Caki2 (cell line): ENCODE measurements around the gene EHD2. TPM values are rescaled to one million over a fixed set of nuclear protein-coding genes. Genes with fewer than 3 reads are reported as not detected.
"Not testable (repeated sequence)": the region's sequence is repeated elsewhere in the genome, so short reads cannot be mapped to it uniquely, and the experiment has no call there.

Experiments used
- DNase-seq: peaks from one replicate; pipeline ENCODE4 v3.0.0-alpha.2; 2015; ENCODE audit warnings: low read depth
- in situ Hi-C: cut with HindIII; loops from 2 replicates; pipeline ENCODE4 v1.10.0; 2016; ENCODE audit warnings: low sequenced_read_pairs, low pct_unique_long_range_greater_than_20kb, mixed read lengths
- total RNA-seq: library from RNA; depleted of rRNA; stranded (reverse); fragments of >200 nt; shearing (Covaris generic); gene quantifications from 2 replicates; pipeline ENCODE4 v1.2.3, GENCODE V29; 2014; ENCODE audit warnings: low replicate concordance; rRNA removed

Gene EHD2
- total RNA-seq, 1 experiment from 2014 or later: 12.4 TPM

GRCh38 chr19:47778954-47779351, 65.7 kb downstream of the EHD2 start:
- DNase-seq: no peak
- in situ Hi-C loops: no loop called here

- no peak for DNase-seq
- in situ Hi-C loops: no loop called here
Observed at GRCh38 chr19:47779524-47780214, 66.4 kb downstream of the EHD2 start.

GRCh38 chr19:47780215-47780551, 67.0 kb downstream of the EHD2 start:
- DNase-seq: no peak
- in situ Hi-C loops: no loop called here

- in situ Hi-C loops: no loop called here
Observed at GRCh38 chr19:47781590-47782262, 68.5 kb downstream of the EHD2 start.

GRCh38 chr19:47786566-47786965, 73.3 kb downstream of the EHD2 start:
- no peak for DNase-seq
- in situ Hi-C loops: no loop called here

More at GRCh38 chr19:47781590-47782262, 68.5 kb downstream of the EHD2 start:
- no peak for DNase-seq

- DNase-seq, in situ Hi-C loops: not testable (repeated sequence)
Observed at GRCh38 chr19:47787307-47787706, 74.1 kb downstream of the EHD2 start.

GRCh38 chr19:47789811-47790210, 76.6 kb downstream of the EHD2 start:
- in situ Hi-C loops: not testable (repeated sequence)

GRCh38 chr19:47790398-47790814, 77.2 kb downstream of the EHD2 start:
- DNase-seq: peak; percentile 45
- in situ Hi-C loops: no loop called here

More at GRCh38 chr19:47789811-47790210, 76.6 kb downstream of the EHD2 start:
- not testable (repeated sequence) for DNase-seq

GRCh38 chr19:47792616-47793015, 79.4 kb downstream of the EHD2 start:
- in situ Hi-C loops: no loop called here
- no peak for DNase-seq

Other genes starting within 250 kb of the EHD2 start
- not detected in 2 replicates for gene SLC8A2, start 241.5 kb upstream of the EHD2 start, total RNA-seq
- gene KPTN, start 229.2 kb upstream of the EHD2 start, total RNA-seq: 4.7 and 4.8 TPM in 2 replicates
- gene NAPA, start 198.4 kb upstream of the EHD2 start, total RNA-seq: 48.5 and 100 TPM in 2 replicates
- not detected in 2 replicates for gene ZNF541, start 140.3 kb upstream of the EHD2 start, total RNA-seq
- gene BICRA, start 104.3 kb upstream of the EHD2 start, total RNA-seq: 0.29 and 0.34 TPM in 2 replicates
- 535 and 553 TPM in 2 replicates for gene NOP53, start 32.1 kb downstream of the EHD2 start, total RNA-seq
- 158 and 233 TPM in 2 replicates for gene SELENOW, start 65.3 kb downstream of the EHD2 start, total RNA-seq
- not detected in 2 replicates for gene TPRX1, start 91.1 kb downstream of the EHD2 start, total RNA-seq
- gene CRX, start 108.5 kb downstream of the EHD2 start, total RNA-seq: not detected in 2 replicates
- gene TPRX2, start 145.8 kb downstream of the EHD2 start, total RNA-seq: not detected in 2 replicates
- not detected in 2 replicates for gene SULT2A1, start 172.9 kb downstream of the EHD2 start, total RNA-seq